ENCODE results near the gene TIMM23.
"Not testable (repeated sequence)": the region's sequence is repeated elsewhere in the genome, so short reads cannot be mapped to it uniquely, and the experiment has no call there.

DNA sequence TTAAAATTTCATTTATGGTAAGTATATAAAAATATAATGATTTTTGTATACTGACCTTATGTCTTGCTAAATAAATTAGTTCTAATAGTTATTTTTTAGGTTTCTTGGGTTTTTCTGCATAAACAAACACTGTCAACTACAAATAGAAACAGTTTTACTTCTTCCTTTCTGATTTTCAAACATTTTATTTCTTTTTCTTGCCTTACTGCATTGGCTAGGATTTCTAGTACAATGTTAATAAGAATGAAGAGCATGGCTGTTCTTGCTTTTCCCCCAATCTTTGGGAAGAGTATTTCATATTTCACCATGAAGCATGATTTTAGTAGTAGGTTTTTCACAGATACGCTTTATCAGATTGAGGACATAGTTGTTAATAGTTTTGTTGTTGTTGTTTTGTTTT is 45.5 kb upstream of the TIMM23 start:
- TF ChIP-seq, protein P1, sequence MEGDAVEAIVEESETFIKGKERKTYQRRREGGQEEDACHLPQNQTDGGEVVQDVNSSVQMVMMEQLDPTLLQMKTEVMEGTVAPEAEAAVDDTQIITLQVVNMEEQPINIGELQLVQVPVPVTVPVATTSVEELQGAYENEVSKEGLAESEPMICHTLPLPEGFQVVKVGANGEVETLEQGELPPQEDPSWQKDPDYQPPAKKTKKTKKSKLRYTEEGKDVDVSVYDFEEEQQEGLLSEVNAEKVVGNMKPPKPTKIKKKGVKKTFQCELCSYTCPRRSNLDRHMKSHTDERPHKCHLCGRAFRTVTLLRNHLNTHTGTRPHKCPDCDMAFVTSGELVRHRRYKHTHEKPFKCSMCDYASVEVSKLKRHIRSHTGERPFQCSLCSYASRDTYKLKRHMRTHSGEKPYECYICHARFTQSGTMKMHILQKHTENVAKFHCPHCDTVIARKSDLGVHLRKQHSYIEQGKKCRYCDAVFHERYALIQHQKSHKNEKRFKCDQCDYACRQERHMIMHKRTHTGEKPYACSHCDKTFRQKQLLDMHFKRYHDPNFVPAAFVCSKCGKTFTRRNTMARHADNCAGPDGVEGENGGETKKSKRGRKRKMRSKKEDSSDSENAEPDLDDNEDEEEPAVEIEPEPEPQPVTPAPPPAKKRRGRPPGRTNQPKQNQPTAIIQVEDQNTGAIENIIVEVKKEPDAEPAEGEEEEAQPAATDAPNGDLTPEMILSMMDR (IDR thresholded peaks at IDR 0.05), result not testable (repeated sequence)
- TF ChIP-seq POLR2AphosphoS5, POLR2A (IDR thresholded peaks at IDR 0.05): not testable (repeated sequence)
